ENCODE measurements around the gene LZTS3.

- TF ChIP-seq EZH2phosphoT487 (IDR thresholded peaks at IDR 0.05; ENCODE audit: low read depth) (no peak), CTCF (IDR thresholded peaks at IDR 0.05; ENCODE audit: low read depth, low read length) (no peak)
Measured at GRCh38 chr20:3190681-3191111, 17.3 kb upstream of the LZTS3 start.

All from OCI-LY3 (cell line).